Activated gamma-delta T cell treated with anti-CD3 and anti-CD28 coated beads, Interleukin-2, amount 50 U/mL, for 16 hours (primary cell): Measurements from ENCODE around the gene C1orf167.
"Not testable (repeated sequence)": the region's sequence is repeated elsewhere in the genome, so short reads cannot be mapped to it uniquely, and the experiment has no call there.

Experiments
- DNase-seq: peaks from one replicate; pipeline ENCODE4 v3.0.0-alpha.2; 2020; ENCODE audit warnings: low read depth

The C1orf167 gene

GRCh38 chr1:11800391-11800755, 38.4 kb downstream of the C1orf167 start:
- DNase-seq, result no peak

DNA sequence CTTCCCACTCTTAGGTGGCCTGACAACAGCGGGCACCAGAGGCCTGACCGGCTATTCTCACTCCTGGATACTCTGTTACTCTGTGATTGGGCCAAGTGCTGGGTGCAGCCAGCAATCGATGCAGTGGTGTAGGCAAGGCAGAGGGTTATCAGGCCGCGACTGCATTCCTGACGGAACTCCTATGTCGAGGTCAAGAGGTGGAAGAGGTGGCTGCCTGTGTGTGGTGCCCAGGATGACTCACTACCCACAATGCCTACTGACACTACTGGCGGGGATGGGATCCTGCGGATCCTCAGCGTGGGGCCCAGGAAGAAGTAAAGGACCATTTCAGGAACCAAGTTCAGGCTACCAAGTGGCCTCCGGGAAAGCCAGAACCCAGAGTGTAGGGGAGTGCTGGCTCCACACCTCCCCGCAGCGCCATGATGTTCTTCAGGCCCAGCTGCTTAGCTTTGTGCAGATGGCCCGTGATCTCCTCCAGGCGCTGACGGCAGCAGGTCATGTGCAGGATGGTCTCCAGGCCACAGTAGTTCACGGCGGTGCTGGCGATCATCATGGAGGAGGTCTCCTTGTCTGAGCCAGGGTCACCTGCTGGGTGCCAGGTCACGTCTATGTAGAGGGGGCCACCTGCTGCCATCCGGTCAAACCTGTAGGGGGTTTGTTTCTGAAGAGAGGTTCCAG, 38.9 kb downstream of the C1orf167 start:
- DNase-seq, result no peak

DNA sequence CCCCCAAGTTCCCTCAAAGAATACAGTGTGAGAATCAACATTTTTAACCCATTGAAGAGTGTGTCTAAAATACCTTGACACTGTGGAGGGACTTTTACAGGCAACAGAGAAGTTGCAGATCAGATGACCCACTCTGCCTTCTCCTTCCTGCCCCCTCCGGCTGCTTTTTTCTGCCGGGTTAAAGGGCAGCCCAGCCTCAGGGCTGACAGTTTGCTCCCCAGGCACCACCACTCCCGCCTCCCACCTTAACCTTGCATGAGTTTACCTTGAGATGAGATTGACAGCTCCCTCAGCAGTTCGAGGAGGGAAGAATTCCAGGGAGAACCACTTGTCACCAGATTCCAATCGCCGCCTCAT, 40.6 kb downstream of the C1orf167 start:
- no peak for DNase-seq

GRCh38 chr1:11802973-11803885, 41.2 kb downstream of the C1orf167 start:
- peak; percentile 59 for DNase-seq

- DNase-seq, result not testable (repeated sequence)
Measured at GRCh38 chr1:11803924-11804665, 42.1 kb downstream of the C1orf167 start.

DNA sequence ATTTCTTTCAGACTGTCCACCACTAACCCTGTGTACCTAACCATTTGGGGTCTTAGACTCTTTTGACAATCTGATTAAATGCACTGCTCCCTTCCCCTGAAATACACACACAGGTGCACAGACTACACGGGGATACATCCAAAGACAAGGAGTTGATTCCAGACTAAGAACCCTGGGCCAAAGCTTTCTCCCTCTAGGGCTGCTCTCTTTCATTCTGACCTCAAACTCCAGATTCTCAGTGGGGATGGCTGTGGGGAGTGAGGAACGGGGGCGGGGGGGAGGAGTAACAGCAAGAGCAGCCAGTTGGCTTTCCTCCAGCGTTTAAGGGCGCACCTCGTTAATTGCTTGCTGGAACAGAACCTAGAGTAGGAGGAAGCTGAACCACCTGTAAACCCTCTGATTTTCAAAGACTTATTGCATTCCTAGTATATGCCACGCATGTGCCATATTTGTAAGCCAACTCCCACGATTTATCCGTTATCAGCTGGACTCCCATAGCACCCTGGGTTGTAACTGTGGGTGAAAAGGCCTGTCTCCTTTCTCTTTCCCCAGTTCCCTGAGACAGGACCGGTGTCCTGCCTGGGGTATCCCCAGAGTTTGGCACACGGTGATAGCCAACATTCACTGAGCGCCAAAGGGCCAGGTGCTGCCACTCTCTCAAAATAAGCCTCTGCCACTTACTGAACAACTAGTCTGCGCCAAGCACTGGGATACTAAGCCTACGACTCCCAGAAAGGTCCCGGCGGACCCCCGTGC, 42.9 kb downstream of the C1orf167 start:
- no peak for DNase-seq

- peak; percentile 95 for DNase-seq
Measured at GRCh38 chr1:11805422-11806306, 43.7 kb downstream of the C1orf167 start, which contains the start of the genes CLCN6 and MTHFR. CLCN6 (plus strand) TSS chr1:11806191; CDS start chr1:11806263, 72 bp downstream. MTHFR (minus strand) TSS chr1:11805964; CDS start chr1:11803116, 2,848 bp downstream.

DNA sequence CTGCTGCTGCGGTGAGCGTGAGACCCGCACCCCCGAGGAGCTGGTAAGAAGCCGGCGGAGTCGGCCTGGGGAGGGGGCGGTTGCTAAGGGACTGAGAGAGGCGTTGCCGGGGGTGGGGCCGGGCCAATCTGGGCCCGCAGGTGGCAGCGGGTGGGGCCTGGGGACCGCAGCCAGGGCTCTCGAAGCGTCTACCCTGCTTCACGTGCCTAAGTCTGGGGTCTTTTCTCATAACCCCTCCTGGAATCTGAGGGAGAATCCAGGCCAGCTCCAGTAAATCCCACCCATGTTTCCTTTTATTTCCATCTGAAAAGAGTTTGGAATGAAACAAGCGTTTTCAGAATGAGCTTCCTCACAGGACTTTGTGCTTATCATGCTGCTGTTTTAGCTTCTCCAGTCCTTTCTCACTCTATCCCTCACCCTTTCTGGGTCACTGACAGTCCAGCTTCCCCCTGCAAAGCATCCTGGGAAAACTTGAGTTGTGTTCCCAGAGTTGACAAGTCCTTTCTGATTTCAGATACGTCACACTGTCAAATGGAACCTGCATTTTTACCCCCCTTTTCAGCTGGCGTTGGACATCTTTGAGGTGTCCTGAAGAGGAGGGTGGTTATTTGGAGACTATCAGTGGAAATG, 44.4 kb downstream of the C1orf167 start:
- DNase-seq, result no peak

- DNase-seq, result no peak
Measured at GRCh38 chr1:11807133-11807532, 45.1 kb downstream of the C1orf167 start.

DNA sequence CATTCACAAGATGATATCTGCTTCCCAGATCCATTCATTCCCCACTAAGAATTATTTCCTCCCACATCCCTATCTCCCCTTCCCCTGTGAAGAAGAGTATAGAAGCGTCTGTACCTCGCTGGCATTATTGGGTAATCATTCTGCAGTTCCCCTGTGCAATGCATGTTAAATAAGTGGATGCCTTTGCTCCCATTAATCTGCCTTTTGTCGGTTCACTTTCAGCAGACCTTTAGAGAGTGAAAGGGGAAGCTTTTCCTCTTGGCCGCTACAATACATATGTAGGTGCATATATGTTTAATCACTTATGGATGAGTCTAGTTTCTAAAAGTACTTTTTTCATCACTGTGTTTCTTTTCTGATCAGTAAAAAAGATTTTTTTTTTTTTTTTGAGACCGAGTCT, 51.0 kb downstream of the C1orf167 start:
- DNase-seq, result no peak

DNA sequence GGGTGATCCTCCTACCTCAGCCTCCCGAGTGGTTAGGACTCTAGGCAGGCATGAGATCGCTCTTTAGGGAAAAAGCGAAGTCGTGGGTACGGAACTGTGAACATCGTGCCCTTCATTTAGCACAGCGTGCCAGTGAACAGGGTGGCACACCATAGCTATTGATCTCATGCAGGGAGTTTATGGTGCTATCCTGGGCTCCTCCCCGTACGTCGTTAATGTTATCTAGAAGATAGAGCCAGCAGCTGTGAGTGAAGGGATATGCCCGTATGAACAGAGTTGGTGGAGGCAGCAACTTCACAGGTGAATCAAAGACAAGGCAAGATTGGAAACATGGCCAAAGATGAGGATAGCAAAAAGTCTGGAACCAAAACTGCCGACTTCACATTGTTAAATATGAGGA, 55.2 kb downstream of the C1orf167 start:
- DNase-seq, result no peak

GRCh38 chr1:11822091-11822490, 60.1 kb downstream of the C1orf167 start:
- DNase-seq, result no peak

DNA sequence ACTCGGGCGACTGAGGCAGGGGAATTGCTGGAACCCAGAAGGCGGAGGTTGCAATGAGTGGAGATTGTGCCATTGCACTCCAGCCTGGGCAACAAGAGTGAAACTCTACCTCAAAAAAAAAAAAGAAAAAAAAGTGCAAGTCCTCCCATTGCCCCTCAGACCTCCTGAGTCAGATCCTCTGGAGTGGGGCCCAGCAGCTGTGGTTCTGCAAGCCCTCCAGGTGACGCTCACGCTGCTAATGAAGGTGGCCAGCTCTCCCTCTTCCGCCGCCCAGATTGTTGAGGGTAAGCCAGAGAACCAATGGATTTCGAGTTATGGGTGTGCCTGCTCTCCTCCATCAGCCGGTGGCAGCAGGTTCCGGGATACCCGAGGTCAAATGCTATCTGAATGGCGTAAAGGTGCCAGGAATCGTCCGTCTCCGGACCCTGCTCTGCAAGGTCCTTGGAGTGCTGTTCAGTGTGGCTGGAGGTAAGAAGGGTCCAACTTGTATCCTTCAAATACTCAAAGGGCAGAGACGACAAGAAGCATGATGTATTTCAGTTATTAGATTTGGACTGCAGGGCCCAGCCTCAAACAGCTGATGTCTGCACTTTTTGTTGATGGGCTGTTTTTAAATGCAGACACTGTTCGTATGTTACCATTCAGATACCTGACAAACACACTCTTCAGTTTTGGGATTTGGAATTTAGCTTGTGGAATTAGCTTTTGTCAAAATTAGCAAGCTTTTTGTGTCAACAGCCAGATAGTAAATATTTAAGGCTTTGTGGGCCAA, 61.6 kb downstream of the C1orf167 start:
- DNase-seq, result no peak

GRCh38 chr1:11825131-11825530, 63.1 kb downstream of the C1orf167 start:
- DNase-seq, result no peak

DNA sequence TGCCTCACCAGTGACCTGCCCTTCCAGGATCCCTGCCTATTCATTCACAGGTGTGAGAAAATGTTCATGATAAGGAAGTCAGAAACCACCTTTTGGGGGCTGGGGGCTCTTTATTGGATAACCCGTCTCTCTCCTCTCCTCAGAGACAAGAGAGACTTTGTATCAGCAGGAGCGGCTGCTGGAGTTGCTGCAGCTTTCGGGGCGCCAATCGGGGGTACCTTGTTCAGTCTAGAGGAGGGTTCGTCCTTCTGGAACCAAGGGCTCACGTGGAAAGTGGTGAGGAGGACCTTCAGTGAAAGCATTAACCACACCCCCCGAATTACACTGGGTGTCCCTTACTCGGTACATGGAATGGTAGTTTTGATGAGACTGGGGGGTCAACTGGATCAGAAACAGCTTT, 65.0 kb downstream of the C1orf167 start:
- DNase-seq, result no peak

GRCh38 chr1:11828511-11828910, 66.5 kb downstream of the C1orf167 start:
- no peak for DNase-seq

DNA sequence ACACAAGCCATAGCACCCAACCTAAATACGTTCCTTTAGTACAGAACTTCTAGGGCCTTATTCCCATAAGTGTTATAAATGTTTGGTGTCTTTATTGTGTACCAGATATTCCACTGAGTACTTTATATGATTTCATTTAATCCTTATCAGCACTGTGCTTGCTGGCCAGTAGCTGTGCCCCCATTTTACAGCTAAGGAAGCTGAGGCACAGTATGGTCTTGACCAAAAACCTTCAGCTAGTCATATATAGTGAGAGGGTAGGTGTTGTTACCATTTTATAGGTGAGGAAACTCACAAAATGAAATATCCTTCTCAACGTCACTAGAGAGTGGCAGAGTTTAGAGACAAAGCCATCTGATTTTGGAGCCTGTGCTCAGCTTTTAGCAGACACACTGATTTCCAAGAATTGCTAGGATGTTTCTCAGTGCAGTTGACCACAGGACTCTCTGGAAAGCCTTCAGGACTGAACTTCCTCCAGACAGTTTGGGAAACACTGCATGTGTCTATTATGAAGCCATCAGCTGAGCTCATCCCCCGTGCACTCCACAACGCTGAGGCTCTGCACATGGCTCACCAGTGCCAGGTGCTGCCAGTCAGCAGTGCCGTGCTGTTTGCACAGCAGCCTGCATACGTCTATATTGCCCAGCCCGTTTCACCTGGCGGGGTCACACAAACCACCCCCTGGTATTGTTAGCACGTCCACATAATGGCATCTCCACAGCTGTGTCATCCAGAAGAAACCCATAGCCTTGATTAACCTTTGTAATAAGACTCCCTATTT, 70.1 kb downstream of the C1orf167 start:
- DNase-seq, result no peak

- no peak for DNase-seq
Measured at GRCh38 chr1:11833497-11833896, 71.5 kb downstream of the C1orf167 start.

DNA sequence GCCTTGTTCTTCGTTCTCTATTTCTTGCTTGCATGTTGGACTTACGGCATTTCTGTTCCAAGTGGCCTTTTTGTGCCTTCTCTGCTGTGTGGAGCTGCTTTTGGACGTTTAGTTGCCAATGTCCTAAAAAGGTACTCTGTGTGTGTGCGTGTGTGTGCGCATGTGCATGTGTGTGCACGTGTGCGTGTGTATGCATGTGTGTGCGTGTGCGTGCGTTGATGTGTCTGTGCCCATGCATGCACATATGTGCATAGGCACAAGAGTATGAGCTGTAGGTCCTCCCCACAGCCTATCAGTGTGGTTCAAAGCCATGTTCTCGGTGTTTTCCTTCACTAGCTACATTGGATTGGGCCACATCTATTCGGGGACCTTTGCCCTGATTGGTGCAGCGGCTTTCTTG, 71.9 kb downstream of the C1orf167 start:
- DNase-seq, result no peak
